Adipocyte (in vitro differentiated cells): Measurements from ENCODE around the gene SRRD.
"Not testable (repeated sequence)": the region's sequence is repeated elsewhere in the genome, so short reads cannot be mapped to it uniquely, and the experiment has no call there.

Source experiments
- DNase-seq: peaks from one replicate; pipeline ENCODE4 v3.0.0-alpha.2; 2015; ENCODE audit warnings: low read depth
- H3K27me3 ChIP-seq: replicated peaks from 2 replicates; pipeline ENCODE4 v1.7.0; 2013; ENCODE audit warnings: mild to moderate bottlenecking, low read length, moderate library complexity; ENCODE audit not compliant: control insufficient read depth, insufficient read depth
- H3K36me3 ChIP-seq: 2 replicates; pipeline ENCODE4 v1.7.0; 2013; ENCODE audit warnings: low read length, mild to moderate bottlenecking, moderate library complexity; ENCODE audit not compliant: control insufficient read depth, insufficient read depth, severe bottlenecking
- H3K4me1 ChIP-seq: 2 replicates; pipeline ENCODE4 v1.7.0; 2013; ENCODE audit warnings: mild to moderate bottlenecking, low read length, moderate library complexity; ENCODE audit not compliant: control insufficient read depth, insufficient read depth
- H3K4me3 ChIP-seq: 2 replicates; pipeline ENCODE4 v1.7.0; 2013; ENCODE audit warnings: mild to moderate bottlenecking, low read length, moderate library complexity
- H3K9ac ChIP-seq: 2 replicates; pipeline ENCODE4 v1.7.0; 2013; ENCODE audit warnings: mild to moderate bottlenecking, low read length, moderate library complexity
- H3K9me3 ChIP-seq: 2 replicates; pipeline ENCODE4 v1.7.0; 2013; ENCODE audit warnings: mild to moderate bottlenecking, low read length, moderate library complexity; ENCODE audit not compliant: control insufficient read depth

SRRD gene

DNA sequence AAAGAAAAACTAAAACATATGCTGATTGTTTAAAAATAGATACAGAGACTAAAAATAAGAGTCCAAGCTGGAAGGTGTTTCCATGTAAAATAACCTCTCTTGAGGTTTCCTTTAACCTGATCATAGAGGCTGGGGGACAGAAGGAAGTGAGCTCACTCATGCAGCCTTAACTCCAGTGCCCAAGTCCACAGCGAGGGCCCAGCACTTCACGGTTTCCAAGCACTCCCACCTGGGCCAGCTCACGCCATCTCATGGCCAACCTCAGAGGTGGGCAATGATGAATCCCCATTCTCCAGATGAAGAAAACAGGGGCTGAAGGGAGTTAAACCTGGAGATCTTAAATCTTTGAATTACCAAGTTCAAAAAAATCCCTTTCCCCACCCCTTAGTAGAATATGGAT lies 43.5 kb downstream of the SRRD start:
- Histone ChIP-seq H3K27me3 (no peaks in the 10 kb centered on the region), H3K36me3 (peaks cover 51% of the 10 kb centered on the region), H3K4me1 (peaks cover 8% of the 10 kb centered on the region), H3K4me3 (no peak overlapping the region), H3K9ac (no peak overlapping the region), H3K9me3 (no peaks in the 10 kb centered on the region)
- no peak for DNase-seq

DNA sequence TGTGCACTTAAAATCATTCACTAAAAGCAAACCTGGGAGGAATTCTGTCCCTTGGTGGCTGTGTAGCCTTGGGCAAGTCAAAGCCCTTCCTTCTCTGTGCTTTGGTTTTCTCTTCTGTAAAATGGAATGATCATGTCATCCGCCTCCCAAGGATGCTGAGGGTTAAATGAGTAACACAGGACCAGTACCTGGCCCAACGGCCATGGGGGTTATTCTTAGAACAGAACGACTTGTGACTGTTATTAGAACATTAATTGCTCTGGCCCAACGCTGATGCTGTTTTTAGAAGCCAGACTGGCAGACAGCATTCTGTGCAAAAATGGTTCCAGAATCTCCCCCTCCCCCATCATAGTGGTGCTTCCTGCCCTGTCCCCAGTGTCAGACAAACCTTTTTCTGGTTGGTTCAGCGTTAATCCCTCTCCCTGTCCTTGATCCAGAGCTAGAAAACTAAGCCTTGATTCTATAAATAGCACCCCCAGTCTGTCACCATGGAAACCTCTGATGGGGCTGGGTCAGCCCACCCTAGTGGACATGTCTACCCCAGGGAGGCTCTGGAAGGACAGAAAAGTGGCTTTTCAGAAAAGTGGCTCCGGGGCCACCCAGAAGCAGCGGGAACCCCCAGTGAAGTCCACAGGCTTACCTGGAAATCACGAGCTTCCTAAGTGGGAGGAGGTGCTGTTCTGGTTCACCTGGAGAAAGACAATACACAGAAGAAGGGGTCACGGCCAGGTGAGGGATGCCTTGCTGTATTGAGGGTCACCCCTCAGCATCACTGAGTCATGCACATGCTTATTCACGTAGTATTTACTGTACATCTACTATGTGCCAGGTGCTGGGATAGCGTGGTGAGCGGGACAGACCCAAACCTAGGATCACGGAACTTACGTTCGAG lies 44.1 kb downstream of the SRRD start:
- Histone ChIP-seq H3K27me3 (no peaks in the 10 kb centered on the region), H3K4me1 (peaks cover 8% of the 10 kb centered on the region), H3K9me3 (no peaks in the 10 kb centered on the region), H3K9ac (no peak overlapping the region), H3K4me3 (no peak overlapping the region), H3K36me3 (peaks cover 51% of the 10 kb centered on the region)
- DNase-seq: no peak

DNA sequence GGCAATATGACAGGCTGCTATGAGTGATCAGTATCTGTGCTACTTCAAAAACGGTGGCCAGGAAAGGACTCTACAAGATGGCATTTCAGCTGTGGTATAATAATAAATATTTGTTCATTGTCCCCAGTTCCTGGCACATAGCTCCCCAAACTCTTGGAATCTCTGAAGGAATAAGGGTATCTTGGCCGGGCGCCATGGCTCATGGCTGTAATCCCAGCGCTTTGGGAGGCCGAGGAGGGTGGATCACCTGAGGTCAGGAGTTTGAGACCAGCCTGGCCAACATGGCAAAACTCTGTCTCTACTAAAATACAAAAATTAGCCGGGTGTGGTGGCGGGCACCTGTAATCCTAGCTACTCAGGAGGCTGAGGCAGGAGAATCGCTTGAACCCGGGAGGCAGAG lies 44.8 kb downstream of the SRRD start:
- H3K4me3 ChIP-seq, H3K27me3 ChIP-seq, H3K9ac ChIP-seq, DNase-seq, H3K9me3 ChIP-seq, H3K4me1 ChIP-seq: not testable (repeated sequence)
- peaks cover 51% of the 10 kb centered on the region for H3K36me3 ChIP-seq

DNA sequence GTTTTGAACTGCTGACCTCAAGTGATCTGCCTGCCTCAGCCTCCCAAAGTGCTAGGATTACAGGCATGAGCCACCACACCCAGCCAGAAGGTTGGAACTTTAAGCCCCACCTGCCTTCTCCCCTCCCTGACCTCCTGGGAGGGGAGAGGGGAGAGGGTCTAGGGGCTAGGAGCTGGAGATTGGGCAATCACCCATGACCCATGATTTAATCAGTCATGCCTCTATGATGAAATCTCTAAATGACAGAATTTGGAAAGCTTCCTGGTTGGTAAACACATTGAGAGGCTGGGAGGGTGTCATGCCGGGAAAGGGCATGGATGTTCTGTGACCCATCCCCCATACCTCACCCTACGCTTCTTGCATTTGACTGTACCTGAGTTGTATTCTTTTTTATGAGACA lies 45.7 kb downstream of the SRRD start:
- Histone ChIP-seq H3K4me3 (no peak overlapping the region), H3K27me3 (no peaks in the 10 kb centered on the region), H3K9me3 (no peaks in the 10 kb centered on the region), H3K36me3 (peaks cover 46% of the 10 kb centered on the region), H3K4me1 (peaks cover 8% of the 10 kb centered on the region), H3K9ac (no peak overlapping the region)
- peak; percentile 54 for DNase-seq

DNA sequence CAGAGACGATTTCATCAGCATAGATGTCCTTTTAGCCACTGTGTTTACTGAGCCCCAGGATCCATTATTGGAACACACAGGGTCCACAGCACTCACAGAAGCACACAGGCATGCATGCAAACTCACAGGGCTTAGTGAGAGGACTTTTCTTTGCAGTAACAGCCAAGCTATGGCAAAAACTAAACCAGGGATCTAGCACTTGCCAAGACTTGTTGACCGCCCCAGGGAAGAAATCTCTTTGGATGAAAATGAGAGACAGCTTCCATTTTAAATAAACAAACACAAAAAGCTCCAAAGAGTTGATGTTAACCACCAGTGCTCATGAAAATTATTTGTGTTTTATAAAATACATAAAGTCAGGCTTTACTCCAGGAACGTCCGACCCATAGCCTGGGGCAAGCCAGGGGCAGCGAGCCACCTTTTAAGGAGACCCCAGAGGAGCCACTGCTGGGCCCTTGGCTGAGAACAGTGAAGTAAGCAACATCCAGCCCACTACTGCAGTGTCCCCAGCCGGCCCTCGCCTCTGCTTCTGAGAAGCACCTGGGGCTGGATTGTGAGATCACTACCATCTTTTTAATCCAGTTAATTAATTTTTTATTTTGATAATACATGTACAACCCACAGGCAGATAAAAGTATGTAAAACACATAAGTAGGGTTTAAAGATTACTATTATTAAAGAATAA lies 50.6 kb downstream of the SRRD start:
- H3K4me3 ChIP-seq: no peak overlapping the region
- peaks cover 8% of the 10 kb centered on the region for H3K4me1 ChIP-seq
- H3K36me3 ChIP-seq: peaks cover 36% of the 10 kb centered on the region
- DNase-seq: no peak
- no peaks in the 10 kb centered on the region for H3K27me3 ChIP-seq
- no peak overlapping the region for H3K9ac ChIP-seq
- no peaks in the 10 kb centered on the region for H3K9me3 ChIP-seq

DNA sequence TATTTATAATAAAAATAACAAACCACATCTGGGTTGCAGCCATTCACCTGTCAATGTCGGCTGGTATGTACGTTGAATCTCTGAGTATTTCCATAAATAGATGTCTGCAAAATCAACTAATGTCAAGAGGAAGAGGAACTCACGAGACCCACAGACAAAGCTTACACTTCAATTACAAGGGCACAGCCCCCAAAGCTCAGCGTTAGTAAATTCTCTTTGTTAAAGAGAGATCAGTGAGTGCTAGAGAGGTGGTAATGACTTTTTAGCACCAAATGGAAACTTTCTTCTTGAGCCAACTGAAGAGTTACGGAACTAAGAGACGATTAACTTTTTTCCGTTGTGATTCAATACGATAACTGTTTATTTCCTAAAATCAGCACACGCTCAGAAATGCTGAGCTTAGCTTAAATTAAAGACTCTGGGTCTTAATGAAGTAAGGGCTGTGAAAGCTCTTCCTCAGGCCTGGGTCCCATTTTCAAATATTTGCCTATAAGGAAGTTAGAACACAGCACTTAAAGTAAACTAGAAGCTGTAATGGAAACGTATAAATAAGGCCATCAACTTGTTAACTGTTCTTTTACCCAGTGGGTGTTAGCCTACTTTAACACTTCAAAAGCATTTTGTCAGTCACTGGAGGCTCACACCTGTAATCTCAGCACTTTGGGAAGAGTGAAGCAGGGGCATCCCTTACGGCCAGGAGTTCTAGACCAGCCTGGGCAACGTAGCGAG lies 51.4 kb downstream of the SRRD start:
- no peak for DNase-seq
- H3K27me3 ChIP-seq: no peaks in the 10 kb centered on the region
- peaks cover 35% of the 10 kb centered on the region for H3K36me3 ChIP-seq
- no peak overlapping the region for H3K4me3 ChIP-seq
- H3K4me1 ChIP-seq: peaks cover 1% of the 10 kb centered on the region
- no peak overlapping the region for H3K9ac ChIP-seq
- no peaks in the 10 kb centered on the region for H3K9me3 ChIP-seq

DNA sequence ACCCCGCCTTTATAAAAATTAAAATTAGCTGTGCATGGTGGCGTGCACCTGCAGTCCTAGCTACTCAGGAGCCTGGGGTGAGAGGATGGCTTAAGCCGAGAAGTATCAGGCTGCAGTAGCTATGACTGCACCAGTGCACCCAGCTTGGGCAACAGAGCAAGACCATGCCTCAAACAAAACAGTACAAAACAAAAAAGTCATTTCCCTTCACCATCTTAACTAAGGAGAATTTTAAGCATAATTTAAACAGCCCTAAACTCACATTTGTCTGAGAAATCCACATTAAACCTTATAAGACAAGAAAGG lies 51.9 kb downstream of the SRRD start:
- peaks cover 40% of the 10 kb centered on the region for H3K36me3 ChIP-seq
- H3K9me3 ChIP-seq: no peaks in the 10 kb centered on the region
- DNase-seq: no peak
- no peak overlapping the region for H3K9ac ChIP-seq
- H3K27me3 ChIP-seq: no peaks in the 10 kb centered on the region
- no peaks in the 10 kb centered on the region for H3K4me1 ChIP-seq
- no peak overlapping the region for H3K4me3 ChIP-seq

DNA sequence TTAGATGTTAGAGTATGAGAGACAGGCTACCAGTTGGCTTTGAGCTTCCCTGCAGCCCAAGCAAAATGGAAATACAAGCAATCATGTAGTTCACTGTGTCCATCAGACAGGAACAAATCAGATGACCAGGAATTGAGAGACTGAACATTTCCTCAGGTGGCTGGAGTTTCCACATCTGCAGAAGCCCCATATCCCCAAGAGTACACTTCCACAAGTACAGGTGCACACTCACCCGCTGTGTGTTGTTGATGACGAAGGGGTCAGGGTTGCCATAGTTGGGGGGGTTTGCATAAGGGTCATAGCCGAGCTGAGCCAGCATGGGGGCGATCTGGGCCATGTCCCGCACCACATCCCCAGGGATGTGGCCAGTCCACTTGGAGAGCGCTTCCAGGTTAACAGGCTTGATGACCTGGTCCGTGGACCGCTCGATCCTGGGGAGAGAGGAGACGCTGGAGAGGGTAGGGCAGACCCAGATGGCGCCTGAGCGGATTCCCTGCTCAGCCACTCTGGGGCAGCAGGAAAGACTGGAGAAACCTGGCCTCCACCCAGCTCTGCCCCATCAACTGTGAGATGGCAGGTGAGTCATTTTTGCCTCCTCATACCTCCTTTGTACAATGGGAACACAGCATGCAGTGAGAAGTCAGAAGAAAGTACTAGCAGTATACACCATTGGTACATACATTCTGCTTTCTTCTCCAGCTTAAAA lies 52.5 kb downstream of the SRRD start:
- Histone ChIP-seq H3K9me3 (no peaks in the 10 kb centered on the region), H3K9ac (no peak overlapping the region), H3K36me3 (peaks cover 42% of the 10 kb centered on the region)

DNA sequence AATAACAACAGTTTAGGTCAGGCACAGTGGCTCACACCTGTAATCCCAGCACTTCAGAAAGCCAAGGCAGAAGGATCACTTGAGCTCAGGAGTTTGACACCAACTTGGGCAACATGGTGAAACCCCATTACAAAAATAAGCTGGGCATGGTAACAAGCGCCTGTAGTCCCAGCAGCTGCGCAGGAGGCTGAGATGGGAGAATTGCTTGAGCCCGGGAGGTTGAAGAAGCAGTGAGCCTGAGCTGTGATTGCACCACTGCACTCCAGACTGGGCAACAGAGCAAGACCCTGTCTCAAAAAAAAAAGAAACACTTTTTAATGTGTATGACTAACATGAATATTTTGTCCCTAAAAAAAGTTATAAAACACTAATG lies 53.1 kb downstream of the SRRD start:
- DNase-seq: no peak
- Histone ChIP-seq H3K4me3 (no peak overlapping the region), H3K4me1 (no peaks in the 10 kb centered on the region), H3K9me3 (no peaks in the 10 kb centered on the region), H3K9ac (no peak overlapping the region), H3K27me3 (no peaks in the 10 kb centered on the region), H3K36me3 (peaks cover 37% of the 10 kb centered on the region)

More for the DNA sequence above, 52.5 kb downstream of the SRRD start:
- Histone ChIP-seq H3K4me3 (no peak overlapping the region), H3K4me1 (no peaks in the 10 kb centered on the region), H3K27me3 (no peaks in the 10 kb centered on the region)
- DNase-seq: no peak

DNA sequence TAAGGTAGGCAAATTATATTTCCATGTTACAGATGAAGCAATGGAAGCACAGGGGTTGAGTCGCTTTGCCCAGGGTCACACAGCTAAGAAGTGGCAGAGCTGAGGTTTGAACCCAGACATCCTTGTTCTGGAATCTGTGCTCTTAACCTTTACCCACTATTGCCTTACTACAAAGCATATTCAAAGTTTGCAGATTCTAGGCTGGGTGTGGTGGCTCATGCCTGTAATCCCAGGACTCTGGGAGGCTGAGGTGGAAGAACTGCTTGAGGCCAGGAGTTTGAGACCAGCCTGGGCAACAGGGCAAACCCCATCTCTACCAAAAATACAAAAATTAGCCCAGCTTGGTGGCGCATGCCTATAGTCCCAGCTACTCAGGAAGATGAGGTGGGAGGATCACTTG lies 56.4 kb downstream of the SRRD start:
- no peak for DNase-seq
- H3K4me1 ChIP-seq: peaks cover 6% of the 10 kb centered on the region
- no peak overlapping the region for H3K9ac ChIP-seq
- no peak overlapping the region for H3K4me3 ChIP-seq
- no peaks in the 10 kb centered on the region for H3K9me3 ChIP-seq
- no peaks in the 10 kb centered on the region for H3K27me3 ChIP-seq
- peaks cover 39% of the 10 kb centered on the region for H3K36me3 ChIP-seq
